OCI-LY7 (cell line): ENCODE measurements around the gene DGKH. TPM values are rescaled to one million over a fixed set of nuclear protein-coding genes. Genes with fewer than 3 reads are reported as not detected.

ENCODE experiments used
- BruUV-seq: library from RNA; stranded (reverse); fragments of 400-500 nt; replicated peaks from 2 replicates; lab custom pipeline; 2021; lab: Mats Ljungman, UMichigan
- CTCF ChIA-PET: fragments of 300-600 bp; sonication (Branson Sonifier 250); formaldehyde crosslinking; loops from one replicate; lab custom pipeline; 2022; ENCODE audit warnings: antibody characterized with exemption; ENCODE audit not compliant: unreplicated experiment; lab: Charles Lee
- POLR2A ChIA-PET: fragments of 300-600 bp; sonication (Branson Sonifier 250); formaldehyde crosslinking; loops from one replicate; lab custom pipeline; 2022; ENCODE audit warnings: antibody characterized with exemption; lab: Charles Lee
- DNase-seq: peaks from one replicate; pipeline ENCODE4 v3.0.0-alpha.2; 2015; ENCODE audit warnings: low spot score
- H2AFZ ChIP-seq: fragments of 200-600 bp; sonication (generic), shearing (Covaris generic); 2 replicates; pipeline ENCODE4 v1.6.1; 2014; ENCODE audit warnings: mild to moderate bottlenecking, antibody characterized with exemption, low read length, moderate library complexity
- H3K27ac ChIP-seq: fragments of 200-600 bp; sonication (generic); 2 replicates; pipeline ENCODE4 v1.5.1; 2014; ENCODE audit warnings: mixed run types, low read depth, mild to moderate bottlenecking, moderate library complexity, low read length, inconsistent platforms; ENCODE audit not compliant: poor library complexity, severe bottlenecking
- H3K36me3 ChIP-seq: fragments of 200-600 bp; sonication (generic); 2 replicates; pipeline ENCODE4 v1.6.1; 2014; ENCODE audit warnings: mild to moderate bottlenecking, antibody characterized with exemption, low read length, moderate library complexity, mixed read lengths; ENCODE audit not compliant: insufficient read depth
- H3K4me1 ChIP-seq: fragments of 200-600 bp; sonication (generic); 2 replicates; pipeline ENCODE4 v1.5.1; 2014; ENCODE audit warnings: mild to moderate bottlenecking, low read length; ENCODE audit not compliant: insufficient read depth, poor library complexity, severe bottlenecking
- H3K4me2 ChIP-seq: fragments of 200-600 bp; sonication (generic); 2 replicates; pipeline ENCODE4 v1.6.1; 2014; ENCODE audit warnings: mild to moderate bottlenecking, low read length
- H3K4me3 ChIP-seq: fragments of 200-600 bp; sonication (generic); 2 replicates; pipeline ENCODE4 v1.5.1; 2014; ENCODE audit warnings: mild to moderate bottlenecking, low read depth, low read length; ENCODE audit not compliant: poor library complexity, severe bottlenecking
- H3K79me2 ChIP-seq: fragments of 200-600 bp; sonication (generic); 2 replicates; pipeline ENCODE4 v1.6.1; 2016; ENCODE audit warnings: low read depth, mild to moderate bottlenecking, low read length, moderate library complexity, mixed read lengths; ENCODE audit not compliant: insufficient read depth
- H3K9me2 ChIP-seq: fragments of 200-600 bp; sonication (generic); 2 replicates; pipeline ENCODE4 v1.6.1; 2016; ENCODE audit warnings: mild to moderate bottlenecking, low read length, mixed read lengths; ENCODE audit not compliant: insufficient read depth
- H3K9me3 ChIP-seq: fragments of 200-600 bp; sonication (generic); 2 replicates; pipeline ENCODE4 v1.6.1; 2014; ENCODE audit warnings: mild to moderate bottlenecking, mixed run types, low read length, mixed read lengths
- H4K20me1 ChIP-seq: fragments of 200-600 bp; sonication (generic); 2 replicates; pipeline ENCODE4 v1.6.1; 2014; ENCODE audit warnings: mild to moderate bottlenecking, antibody characterized with exemption, low read length, moderate library complexity, mixed read lengths; ENCODE audit not compliant: insufficient read depth
- CTCF ChIP-seq: fragments of 200-600 bp; sonication (generic); conservative IDR thresholded peaks from 2 replicates; pipeline ENCODE4 v1.5.1; 2014; ENCODE audit warnings: mild to moderate bottlenecking, antibody characterized with exemption, low read length, moderate library complexity, mixed read lengths
- EZH2phosphoT487 ChIP-seq: fragments of 200-600 bp; sonication (generic); IDR thresholded peaks from 2 replicates; pipeline ENCODE4 v1.6.1; 2018; ENCODE audit warnings: low read depth, borderline replicate concordance, mild to moderate bottlenecking, mixed run types, antibody characterized with exemption, low read length, moderate library complexity, mixed read lengths
- intact Hi-C: fragments of 100-400 bp; cut with micrococcal nuclease; formaldehyde crosslinking; loops from one replicate; pipeline ENCODE4 v1.10.0; 2022; ENCODE audit not compliant: unreplicated experiment
- total RNA-seq, 2 experiments: library from RNA; depleted of rRNA in 1 of 2; stranded (reverse); fragments of >200 nt in 1 of 2; shearing (Covaris generic) in 1 of 2; gene quantifications; 2 replicates each; pipeline ENCODE4 v1.2.3, GENCODE V29; 2014 to 2022

The DGKH gene
- total RNA-seq, 2 experiments from 2014 or later: 6.2 to 16.1 TPM

- TF ChIP-seq CTCF: no peak
- TF ChIP-seq EZH2phosphoT487: no peak
- no peak overlapping the region for H3K4me2 ChIP-seq
- no peak overlapping the region for H3K27ac ChIP-seq
- H3K36me3 ChIP-seq: no peaks in the 10 kb centered on the region
- ChIA-PET POLR2A (no interaction called here), CTCF (no interaction called here)
- no peaks in the 10 kb centered on the region for H4K20me1 ChIP-seq
- intact Hi-C loops: no loop called here
- no peaks in the 10 kb centered on the region for H3K9me2 ChIP-seq
- no peaks in the 10 kb centered on the region for H3K4me1 ChIP-seq
- no peak for DNase-seq
- no peak overlapping the region for H2AFZ ChIP-seq
- no TSS peak for BruUV-seq
- no peaks in the 10 kb centered on the region for H3K79me2 ChIP-seq
- H3K9me3 ChIP-seq: no peaks in the 10 kb centered on the region
- H3K4me3 ChIP-seq: no peak overlapping the region
Measured at GRCh38 chr13:42002066-42002465, 46.4 kb upstream of the DGKH start.

GRCh38 chr13:42007844-42008243, 40.6 kb upstream of the DGKH start:
- Histone ChIP-seq H2AFZ (no peak overlapping the region), H3K9me2 (no peaks in the 10 kb centered on the region), H3K27ac (no peak overlapping the region), H3K4me2 (no peak overlapping the region), H3K4me1 (no peaks in the 10 kb centered on the region), H3K79me2 (no peaks in the 10 kb centered on the region), H3K36me3 (no peaks in the 10 kb centered on the region), H3K9me3 (no peaks in the 10 kb centered on the region), H4K20me1 (no peaks in the 10 kb centered on the region), H3K4me3 (no peak overlapping the region)
- TF ChIP-seq CTCF: no peak
- no peak for TF ChIP-seq EZH2phosphoT487
- ChIA-PET POLR2A (interaction anchor here (0.7 to 1.3 kb wide), 5 partner anchors 12 to 58 kb away, joined by 3 to 5 read pairs (median 3); no protein-coding TSS in a partner anchor), CTCF (no interaction called here)
- no peak for DNase-seq
- intact Hi-C loops: no loop called here
- no TSS peak for BruUV-seq

GRCh38 chr13:42009057-42009456, 39.4 kb upstream of the DGKH start:
- no peak for TF ChIP-seq CTCF
- no peak for TF ChIP-seq EZH2phosphoT487
- Histone ChIP-seq H3K79me2 (no peaks in the 10 kb centered on the region), H3K27ac (no peak overlapping the region), H3K4me1 (no peaks in the 10 kb centered on the region), H3K9me3 (no peaks in the 10 kb centered on the region), H3K4me3 (no peak overlapping the region), H4K20me1 (no peaks in the 10 kb centered on the region), H2AFZ (no peak overlapping the region), H3K4me2 (no peak overlapping the region), H3K36me3 (no peaks in the 10 kb centered on the region), H3K9me2 (no peaks in the 10 kb centered on the region)
- BruUV-seq: no TSS peak
- CTCF ChIA-PET: no interaction called here
- intact Hi-C loops: no loop called here
- POLR2A ChIA-PET: interaction anchor here (0.6 to 1.3 kb wide), 5 partner anchors 11 to 457 kb away, joined by 3 to 5 read pairs (median 4); no protein-coding TSS in a partner anchor
- no peak for DNase-seq
